NCI-H1417 treated with DMSO at 0.1 percent for 48 hours (cell line): ENCODE results near the gene OR52W1.

Source experiments
- DNase-seq: peaks from one replicate; lab custom pipeline; 2025; lab: John Stamatoyannopoulos, UW

The OR52W1 gene

GRCh38 chr11:6199174-6199810, at the start of gene OR52W1:
TSS of gene OR52W1 (plus strand) at chr11:6199224. CDS start at chr11:6199224, 0 bp downstream.
- DNase-seq = no peak

- no peak for DNase-seq
Measured at GRCh38 chr11:6151117-6151516, 47.9 kb upstream of the OR52W1 start.

- no peak for DNase-seq
Measured at GRCh38 chr11:6152126-6152525, 46.9 kb upstream of the OR52W1 start.

GRCh38 chr11:6156628-6157359, 42.2 kb upstream of the OR52W1 start:
- no peak for DNase-seq

- no peak for DNase-seq
Measured at GRCh38 chr11:6170226-6170625, 28.8 kb upstream of the OR52W1 start, which contains the start of gene OR52B2. TSS of gene OR52B2 (minus strand) at chr11:6170326. CDS start at chr11:6170326, 0 bp downstream.

- no peak for DNase-seq
Measured at GRCh38 chr11:6175440-6175839, 23.6 kb upstream of the OR52W1 start.

GRCh38 chr11:6191742-6192141, 7.3 kb upstream of the OR52W1 start:
- DNase-seq = no peak

GRCh38 chr11:6194065-6194581, 4.9 kb upstream of the OR52W1 start:
- no peak for DNase-seq

- no peak for DNase-seq
Measured at GRCh38 chr11:6196396-6196795, 2.6 kb upstream of the OR52W1 start.

GRCh38 chr11:6197466-6198200, 1.4 kb upstream of the OR52W1 start:
- DNase-seq = no peak

GRCh38 chr11:6200975-6201374, 2.0 kb downstream of the OR52W1 start:
- DNase-seq = no peak

GRCh38 chr11:6201481-6201880, 2.5 kb downstream of the OR52W1 start:
- no peak for DNase-seq

GRCh38 chr11:6202041-6202440, 3.0 kb downstream of the OR52W1 start:
- DNase-seq = no peak

- no peak for DNase-seq
Measured at GRCh38 chr11:6203327-6203726, 4.3 kb downstream of the OR52W1 start.

GRCh38 chr11:6204706-6205105, 5.7 kb downstream of the OR52W1 start:
- no peak for DNase-seq

GRCh38 chr11:6205366-6205765, 6.3 kb downstream of the OR52W1 start, which contains the start of gene C11orf42:
TSS of gene C11orf42 (plus strand) at chr11:6205557. CDS start at chr11:6205616, 59 bp downstream.
- DNase-seq = no peak

- no peak for DNase-seq
Measured at GRCh38 chr11:6206456-6207180, 7.6 kb downstream of the OR52W1 start.

GRCh38 chr11:6209801-6210200, 10.8 kb downstream of the OR52W1 start:
- DNase-seq = no peak

- no peak for DNase-seq
Measured at GRCh38 chr11:6210274-6210955, 11.4 kb downstream of the OR52W1 start.

- no peak for DNase-seq
Measured at GRCh38 chr11:6214530-6214929, 15.5 kb downstream of the OR52W1 start.

GRCh38 chr11:6216501-6216900, 17.5 kb downstream of the OR52W1 start:
- no peak for DNase-seq
